Neural progenitor cell (in vitro differentiated cells): Measurements from ENCODE around the gene TCERG1L. TPM values are rescaled to one million over a fixed set of nuclear protein-coding genes. Genes with fewer than 3 reads are reported as not detected.

ENCODE experiments used
- DNase-seq: peaks from one replicate; pipeline ENCODE4 v3.0.0-alpha.2; 2016; ENCODE audit warnings: low spot score
- H2AFZ ChIP-seq: fragments of 200-600 bp; sonication (generic); replicated peaks from 2 replicates; pipeline ENCODE4 v1.6.1; 2016; ENCODE audit warnings: antibody characterized with exemption
- H3F3A ChIP-seq: fragments of 200-600 bp; sonication (generic); 2 replicates; pipeline ENCODE4 v1.6.1; 2016; ENCODE audit warnings: antibody characterized with exemption, low read depth
- H3K27ac ChIP-seq: fragments of 200-600 bp; sonication (generic); 2 replicates; pipeline ENCODE4 v1.5.1; 2016; ENCODE audit warnings: mild to moderate bottlenecking
- H3K27me3 ChIP-seq: fragments of 200-600 bp; sonication (generic); 2 replicates; pipeline ENCODE4 v1.6.1; 2016; ENCODE audit warnings: mild to moderate bottlenecking, moderate library complexity
- H3K36me3 ChIP-seq: fragments of 200-600 bp; sonication (generic); 2 replicates; pipeline ENCODE4 v1.5.1; 2016
- H3K4me1 ChIP-seq: fragments of 200-600 bp; sonication (generic); 2 replicates; pipeline ENCODE4 v1.6.1; 2016; ENCODE audit warnings: mixed run types
- H3K4me2 ChIP-seq: fragments of 200-600 bp; sonication (generic); 2 replicates; pipeline ENCODE4 v1.6.1; 2016
- H3K4me3 ChIP-seq: fragments of 200-600 bp; sonication (generic); 2 replicates; pipeline ENCODE4 v1.5.1; 2016
- H3K79me2 ChIP-seq: fragments of 200-600 bp; sonication (generic); 2 replicates; pipeline ENCODE4 v1.6.1; 2016; ENCODE audit warnings: low read depth
- H3K9ac ChIP-seq: fragments of 200-600 bp; sonication (generic); 2 replicates; pipeline ENCODE4 v1.6.1; 2016
- H3K9me3 ChIP-seq: fragments of 200-600 bp; sonication (generic); 2 replicates; pipeline ENCODE4 v1.5.1; 2016; ENCODE audit warnings: low read depth
- H4K20me1 ChIP-seq: fragments of 200-600 bp; sonication (generic); 2 replicates; pipeline ENCODE4 v1.6.1; 2016; ENCODE audit warnings: low read depth
- H3K27ac Mint-ChIP-seq: 3 replicates; pipeline ENCODE4 v1.8.0; 2021; ENCODE audit warnings: mixed read lengths
- H3K27me3 Mint-ChIP-seq: 2 replicates; pipeline ENCODE4 v1.8.0; 2022; ENCODE audit warnings: low read depth, mild to moderate bottlenecking, inconsistent platforms, moderate library complexity, mixed read lengths; ENCODE audit not compliant: insufficient read depth
- H3K36me3 Mint-ChIP-seq: 3 replicates; pipeline ENCODE4 v1.8.0; 2021; ENCODE audit warnings: mixed read lengths
- H3K4me1 Mint-ChIP-seq: 3 replicates; pipeline ENCODE4 v1.8.0; 2021; ENCODE audit warnings: mixed read lengths
- H3K4me3 Mint-ChIP-seq: 3 replicates; pipeline ENCODE4 v1.8.0; 2021; ENCODE audit warnings: mild to moderate bottlenecking, moderate library complexity, mixed read lengths
- H3K9me3 Mint-ChIP-seq: 3 replicates; pipeline ENCODE4 v1.8.0; 2020; ENCODE audit warnings: mixed read lengths
- CTCF ChIP-seq: fragments of 200-600 bp; sonication (generic); IDR thresholded peaks from 2 replicates; pipeline ENCODE4 v1.5.1; 2017; ENCODE audit warnings: antibody characterized with exemption, mild to moderate bottlenecking
- EZH2 ChIP-seq: fragments of 200-600 bp; sonication (generic); IDR thresholded peaks from 2 replicates; pipeline ENCODE4 v1.6.1; 2017; ENCODE audit warnings: antibody characterized with exemption, mild to moderate bottlenecking, moderate library complexity
- EZH2phosphoT487 ChIP-seq: fragments of 200-600 bp; sonication (generic); IDR thresholded peaks from 2 replicates; pipeline ENCODE4 v1.6.1; 2017; ENCODE audit warnings: antibody characterized with exemption
- total RNA-seq: library from RNA; depleted of rRNA; stranded (reverse); fragments of >200 nt; gene quantifications from 2 replicates; pipeline ENCODE4 v1.2.3, GENCODE V29; 2015; ENCODE audit warnings: low replicate concordance

The TCERG1L gene
- total RNA-seq, 1 donor from 2014 or later: 1.8 TPM

GRCh38 chr10:131275691-131276090, 35.8 kb downstream of the TCERG1L start:
- Histone ChIP-seq H3K9me3 (no peaks in the 10 kb centered on the region), H3K4me2 (no peak overlapping the region), H3K79me2 (no peaks in the 10 kb centered on the region), H4K20me1 (no peaks in the 10 kb centered on the region), H3K36me3 (no peaks in the 10 kb centered on the region), H2AFZ (no peak overlapping the region), H3K27me3 (no peaks in the 10 kb centered on the region), H3K9ac (no peak overlapping the region), H3K4me1 (no peaks in the 10 kb centered on the region), H3F3A (no peaks in the 10 kb centered on the region), H3K27ac (no peak overlapping the region), H3K4me3 (no peak overlapping the region)
- H3K27me3 Mint-ChIP-seq: no peaks in the 10 kb centered on the region
- H3K27ac Mint-ChIP-seq: no peak overlapping the region
- H3K36me3 Mint-ChIP-seq: no peaks in the 10 kb centered on the region
- H3K4me1 Mint-ChIP-seq: no peaks in the 10 kb centered on the region
- no peak overlapping the region for H3K4me3 Mint-ChIP-seq
- DNase-seq: no peak
- TF ChIP-seq EZH2phosphoT487 (no peak), EZH2 (no peak), CTCF (no peak)
- no peaks in the 10 kb centered on the region for H3K9me3 Mint-ChIP-seq

- H3K27ac ChIP-seq: no peak overlapping the region
- Mint-ChIP-seq H3K4me1 (no peaks in the 10 kb centered on the region), H3K36me3 (no peaks in the 10 kb centered on the region), H3K4me3 (no peak overlapping the region), H3K27ac (no peak overlapping the region), H3K27me3 (no peaks in the 10 kb centered on the region), H3K9me3 (no peaks in the 10 kb centered on the region)
- no peak overlapping the region for H2AFZ ChIP-seq
- no peaks in the 10 kb centered on the region for H3K79me2 ChIP-seq
- H3K4me2 ChIP-seq: no peak overlapping the region
- no peaks in the 10 kb centered on the region for H3F3A ChIP-seq
- no peaks in the 10 kb centered on the region for H3K27me3 ChIP-seq
- H3K4me1 ChIP-seq: no peaks in the 10 kb centered on the region
- H3K4me3 ChIP-seq: no peak overlapping the region
- H3K9me3 ChIP-seq: no peaks in the 10 kb centered on the region
- H3K9ac ChIP-seq: no peak overlapping the region
- no peaks in the 10 kb centered on the region for H4K20me1 ChIP-seq
- no peak for DNase-seq
- no peaks in the 10 kb centered on the region for H3K36me3 ChIP-seq
- TF ChIP-seq CTCF (no peak), EZH2 (no peak), EZH2phosphoT487 (no peak)
These were observed 36.6 kb downstream of the TCERG1L start for GRCh38 chr10:131274883-131275282.

GRCh38 chr10:131274133-131274880, 37.2 kb downstream of the TCERG1L start:
- no peak overlapping the region for H3K27ac ChIP-seq
- H3K4me1 ChIP-seq: no peaks in the 10 kb centered on the region
- H3K27me3 Mint-ChIP-seq: no peaks in the 10 kb centered on the region
- DNase-seq: no peak
- no peaks in the 10 kb centered on the region for H3K36me3 Mint-ChIP-seq
- H3K4me3 Mint-ChIP-seq: no peak overlapping the region
- no peak overlapping the region for H3K9ac ChIP-seq
- no peak overlapping the region for H3K4me3 ChIP-seq
- H2AFZ ChIP-seq: no peak overlapping the region
- H4K20me1 ChIP-seq: no peaks in the 10 kb centered on the region
- H3K9me3 Mint-ChIP-seq: no peaks in the 10 kb centered on the region
- H3K9me3 ChIP-seq: no peaks in the 10 kb centered on the region
- H3K4me2 ChIP-seq: no peak overlapping the region
- H3K4me1 Mint-ChIP-seq: peaks cover 2% of the 10 kb centered on the region
- no peaks in the 10 kb centered on the region for H3K79me2 ChIP-seq
- no peaks in the 10 kb centered on the region for H3K36me3 ChIP-seq
- H3K27ac Mint-ChIP-seq: no peak overlapping the region
- no peak for TF ChIP-seq CTCF
- no peak for TF ChIP-seq EZH2phosphoT487
- no peak for TF ChIP-seq EZH2
- H3K27me3 ChIP-seq: no peaks in the 10 kb centered on the region
- H3F3A ChIP-seq: no peaks in the 10 kb centered on the region
